Aorta (tissue), 5 donors: ENCODE data around the gene ITGA2B. TPM values are rescaled to one million over a fixed set of nuclear protein-coding genes. Genes with fewer than 3 reads are reported as not detected.

Experiments used
- ATAC-seq: fragments of 200-7000 bp; cut with Tn5 transposase; one replicate; pipeline ENCODE4 v1.9.1; 2022; ENCODE audit warnings: moderate library complexity; ENCODE audit not compliant: low FRiP score
- DNase-seq, 2 donors: peaks; one replicate each; pipeline ENCODE4 v3.0.0-alpha.2; 2020
- H3K27ac ChIP-seq, 2 donors: one replicate each; pipeline ENCODE4 v1.5.1; 2013; ENCODE audit warnings: low read length in 2 of 2, mild to moderate bottlenecking in 2 of 2, moderate library complexity in 2 of 2, control low read depth in 1 of 2, inconsistent platforms in 1 of 2, low read depth in 1 of 2
- H3K27me3 ChIP-seq, 2 donors: one replicate each; pipeline ENCODE4 v1.6.1; 2013; ENCODE audit warnings: control low read depth in 1 of 2, low read length in 1 of 2, mild to moderate bottlenecking in 1 of 2, moderate library complexity in 1 of 2; ENCODE audit not compliant: insufficient read depth in 2 of 2, control insufficient read depth in 1 of 2
- H3K36me3 ChIP-seq, 2 donors: one replicate each; pipeline ENCODE4 v1.6.1; 2013; ENCODE audit warnings: control low read depth in 1 of 2, low read length in 1 of 2, mild to moderate bottlenecking in 1 of 2; ENCODE audit not compliant: insufficient read depth in 2 of 2, control insufficient read depth in 1 of 2
- H3K4me1 ChIP-seq, 2 donors: one replicate each; pipeline ENCODE4 v1.6.1; 2013; ENCODE audit warnings: low read length in 2 of 2, control low read depth in 1 of 2, mild to moderate bottlenecking in 1 of 2, moderate library complexity in 1 of 2; ENCODE audit not compliant: insufficient read depth in 2 of 2, control insufficient read depth in 1 of 2
- H3K4me3 ChIP-seq, 2 donors: one replicate each; pipeline ENCODE4 v1.5.1; 2013; ENCODE audit warnings: low read length in 2 of 2, control low read depth in 1 of 2, mild to moderate bottlenecking in 1 of 2
- H3K9me3 ChIP-seq: one replicate; pipeline ENCODE4 v1.6.1; 2013; ENCODE audit warnings: mild to moderate bottlenecking, low read length; ENCODE audit not compliant: control insufficient read depth
- WGBS, 2 donors: extraction: QIAGEN DNeasy Blood & Tissue Kit; methylation state at CpG; one replicate each; pipeline ENCODE4 v1.1.7; 2013; 5-methylcytosine and 5-hydroxymethylcytosine counted together
- intact Hi-C, 2 donors: fragments of 100-400 bp; cut with DNase I; formaldehyde crosslinking; loops; one replicate each; pipeline versions ENCODE4 v1.14.2 to v1.15.0; 2022
- long read RNA-seq, 2 donors: library from polyadenylated mRNA; unstranded; transcript quantifications; one replicate each; pipeline ENCODE4 v2.0.0, GENCODE V29; 2020 to 2021
- polyA plus RNA-seq, 2 donors: library from polyadenylated mRNA; stranded (reverse); fragments of 200-250 nt; gene quantifications; one replicate each; pipeline ENCODE4 v1.2.3, GENCODE V29; 2013
- total RNA-seq, 2 donors: library from RNA; stranded (reverse); fragmentation: NEBNext Ultra II Directional; extraction: Animal tissue kit (Norgen Biotek cat#: 25700); gene quantifications; one replicate each; pipeline ENCODE4 v1.2.1, GENCODE V29; 2021
- donor health status: healthy with polysubstance abuse.
- donor health status: Bipolar disorder and iron deficiency.
- donor health status: DM: no; HTN: no; CAD: no.
- donor health status: DM: no; HTN: no; CAD: no.
- donor health status: DM: yes; HTN: yes; CAD: no.

ITGA2B gene
- total RNA-seq (1 to 10 TPM; 3.3 to 3.4 TPM), polyA plus RNA-seq (1 to 10 TPM in 1 of 2 donors, under 1 TPM in 1; 0.38 to 1.2 TPM)
- long read RNA-seq, donor 1, partial matches to known transcripts, result 4 of 6 reads
- long read RNA-seq, donor 1, other reads (novel, unspliced or antisense), result 0 of 6 reads
- long read RNA-seq, donor 2, partial matches to known transcripts, result 0 of 1 reads
- long read RNA-seq, donor 2, other reads (novel, unspliced or antisense), result 1 of 1 reads

- WGBS, 2 donors, result 33 to 53% methylated on average over 1 of the region's 1 CpG
- Histone ChIP-seq H3K36me3 (no peaks in the 10 kb centered on the region), H3K9me3 (no peaks in the 10 kb centered on the region), H3K27ac (no peak within 1 kb of the TSS), H3K4me1 (no peaks in the 10 kb centered on the region), H3K4me3 (no peak within 1 kb of the TSS), H3K27me3 (no peaks in the 10 kb centered on the region)
- DNase-seq (peak in 1 of 2 donors; percentile 44), ATAC-seq (no peak)
- intact Hi-C loops, result loop anchor here in 1 of 2 donors (10.0 kb wide), 1 partner anchor 116 kb away; the partner anchor contains the start of gene GPATCH8
Observed at GRCh38 chr17:44389281-44389680, at the start of gene ITGA2B. ITGA2B (minus strand) TSS chr17:44389649; CDS start chr17:44389473, 176 bp downstream.

GRCh38 chr17:44439168-44439567 lies 49.7 kb upstream of the ITGA2B start:
- Histone ChIP-seq H3K9me3 (no peaks in the 10 kb centered on the region), H3K27me3 (no peaks in the 10 kb centered on the region), H3K4me1 (peaks cover 0 to 2% of the 10 kb centered on the region in 2 donors), H3K27ac (no peak overlapping the region), H3K36me3 (peaks cover 0 to 2% of the 10 kb centered on the region in 2 donors), H3K4me3 (no peak overlapping the region)
- no peak for ATAC-seq
- 66 to 67% methylated on average over 3 of the region's 3 CpGs for WGBS, 2 donors
- intact Hi-C loops, result no loop called here
- DNase-seq, result no peak

- Histone ChIP-seq H3K4me1 (peaks cover 0 to 2% of the 10 kb centered on the region in 2 donors), H3K27me3 (no peaks in the 10 kb centered on the region), H3K27ac (no peak overlapping the region), H3K9me3 (no peaks in the 10 kb centered on the region), H3K36me3 (peaks cover 0 to 2% of the 10 kb centered on the region in 2 donors), H3K4me3 (no peak overlapping the region)
- intact Hi-C loops, result no loop called here
- 42 to 46% methylated on average over 2 of the region's 2 CpGs for WGBS, 2 donors
- no peak for ATAC-seq
- DNase-seq, result no peak
Observed at GRCh38 chr17:44438636-44439035, 49.2 kb upstream of the ITGA2B start.

- H3K36me3 ChIP-seq, result peaks cover 0 to 2% of the 10 kb centered on the region in 2 donors
- ATAC-seq, result no peak
- intact Hi-C loops, result no loop called here
- no peak for DNase-seq
- H3K9me3 ChIP-seq, result no peaks in the 10 kb centered on the region
- H3K4me1 ChIP-seq, result peaks cover 0 to 2% of the 10 kb centered on the region in 2 donors
- WGBS, 2 donors, result 55 to 67% methylated on average over 2 of the region's 2 CpGs
- H3K27ac ChIP-seq, result no peak overlapping the region
- no peak overlapping the region for H3K4me3 ChIP-seq
- no peaks in the 10 kb centered on the region for H3K27me3 ChIP-seq
Observed at GRCh38 chr17:44436336-44436735, 46.9 kb upstream of the ITGA2B start.

GRCh38 chr17:44432254-44433157 lies 43.1 kb upstream of the ITGA2B start:
- H3K4me3 ChIP-seq, result no peak overlapping the region
- H3K36me3 ChIP-seq, result peaks cover 0 to 2% of the 10 kb centered on the region in 2 donors
- 89 to 92% methylated on average over 9 of the region's 9 CpGs for WGBS, 2 donors
- H3K27me3 ChIP-seq, result no peaks in the 10 kb centered on the region
- H3K27ac ChIP-seq, result no peak overlapping the region
- H3K9me3 ChIP-seq, result no peaks in the 10 kb centered on the region
- ATAC-seq (no peak), DNase-seq (no peak)
- peaks cover 0 to 2% of the 10 kb centered on the region in 2 donors for H3K4me1 ChIP-seq
- intact Hi-C loops, result no loop called here

GRCh38 chr17:44424828-44425461 lies 35.5 kb upstream of the ITGA2B start:
- ATAC-seq (no peak), DNase-seq (no peak)
- Histone ChIP-seq H3K36me3 (no peaks in the 10 kb centered on the region), H3K9me3 (no peaks in the 10 kb centered on the region), H3K27me3 (no peaks in the 10 kb centered on the region), H3K27ac (no peak overlapping the region), H3K4me1 (no peaks in the 10 kb centered on the region), H3K4me3 (no peak overlapping the region)
- intact Hi-C loops, result no loop called here
- 89 to 90% methylated on average over 3 of the region's 3 CpGs for WGBS, 2 donors

GRCh38 chr17:44417553-44417952 lies 28.1 kb upstream of the ITGA2B start:
- 59 to 62% methylated on average over 2 of the region's 2 CpGs for WGBS, 2 donors
- no peak for ATAC-seq
- Histone ChIP-seq H3K27ac (no peak overlapping the region), H3K4me3 (no peak overlapping the region), H3K9me3 (no peaks in the 10 kb centered on the region), H3K4me1 (no peaks in the 10 kb centered on the region), H3K27me3 (no peaks in the 10 kb centered on the region), H3K36me3 (peaks cover 0 to 8% of the 10 kb centered on the region in 2 donors)
- intact Hi-C loops, result no loop called here
- DNase-seq, result no peak

GRCh38 chr17:44416558-44417289 lies 27.3 kb upstream of the ITGA2B start:
- H3K4me1 ChIP-seq, result no peaks in the 10 kb centered on the region
- ATAC-seq (no peak), DNase-seq (no peak)
- intact Hi-C loops, result no loop called here
- peaks cover 0 to 8% of the 10 kb centered on the region in 2 donors for H3K36me3 ChIP-seq
- H3K9me3 ChIP-seq, result no peaks in the 10 kb centered on the region
- 88 to 89% methylated on average over 2 of the region's 2 CpGs for WGBS, 2 donors
- H3K27me3 ChIP-seq, result no peaks in the 10 kb centered on the region
- no peak overlapping the region for H3K4me3 ChIP-seq
- H3K27ac ChIP-seq, result no peak overlapping the region
